HG03064 (cell line): ENCODE results near the gene YOD1.
"Not testable (repeated sequence)": the region's sequence is repeated elsewhere in the genome, so short reads cannot be mapped to it uniquely, and the experiment has no call there.

Source experiments
- ATAC-seq: cut with Tn5 transposase; IDR thresholded peaks from one replicate; pipeline ENCODE4 v1.9.1; 2021; ENCODE audit warnings: low read depth; ENCODE audit not compliant: unreplicated experiment

YOD1 gene

DNA sequence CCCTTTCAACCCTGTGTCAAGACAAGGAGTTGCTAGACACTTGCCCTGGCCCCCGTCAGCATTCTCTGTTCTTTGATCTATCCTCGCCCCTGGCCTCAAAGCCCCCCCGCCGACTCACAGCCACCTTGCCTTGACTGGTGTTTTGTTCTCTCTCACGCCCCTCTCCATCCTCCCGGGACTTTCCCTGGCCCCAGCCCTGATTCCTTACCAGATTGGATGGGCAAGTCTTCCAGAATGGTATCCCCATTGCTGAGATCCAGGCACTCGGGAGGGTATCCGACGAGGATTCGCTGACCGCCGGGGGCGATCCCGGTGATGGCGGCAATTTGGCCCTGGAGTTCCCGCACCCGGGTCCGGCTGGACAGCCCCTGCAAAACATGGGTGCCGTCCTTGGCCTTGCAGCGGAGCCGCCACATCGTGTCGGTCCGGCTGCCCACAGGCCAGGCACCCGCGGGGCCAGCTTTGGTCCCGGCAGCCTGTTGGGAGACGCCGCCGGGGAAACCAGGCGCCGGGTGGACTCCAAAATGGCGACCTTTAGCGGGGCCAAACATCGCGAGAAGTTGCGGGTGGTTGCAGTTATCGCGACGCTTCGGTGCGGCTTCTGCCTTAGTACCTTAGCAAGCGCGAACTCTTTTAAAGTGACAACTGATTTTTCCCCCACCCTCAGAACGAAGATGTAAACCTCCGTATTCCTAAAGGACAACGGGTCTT is 373 bp downstream of the YOD1 start:
- no peak for ATAC-seq

DNA sequence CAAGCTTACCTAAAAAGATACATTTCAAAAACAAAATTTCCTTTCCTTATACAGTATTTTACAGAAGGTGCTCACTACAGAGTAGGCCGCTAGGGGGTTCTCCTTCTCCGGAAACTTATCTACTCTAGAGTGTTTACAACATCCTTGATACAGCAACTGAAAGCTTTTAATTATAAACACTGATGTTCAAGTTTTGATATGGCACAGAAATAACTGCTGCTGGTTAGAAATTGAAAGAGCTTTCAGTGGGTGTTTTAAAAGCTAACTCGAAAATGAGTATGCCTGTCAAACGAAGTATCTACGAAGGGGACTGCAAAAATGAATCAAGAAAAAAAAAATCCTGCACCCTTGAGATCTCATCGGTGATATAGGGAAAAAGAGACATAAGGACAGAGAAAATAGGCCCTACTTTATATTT is 1.0 kb downstream of the YOD1 start:
- ATAC-seq: no peak

DNA sequence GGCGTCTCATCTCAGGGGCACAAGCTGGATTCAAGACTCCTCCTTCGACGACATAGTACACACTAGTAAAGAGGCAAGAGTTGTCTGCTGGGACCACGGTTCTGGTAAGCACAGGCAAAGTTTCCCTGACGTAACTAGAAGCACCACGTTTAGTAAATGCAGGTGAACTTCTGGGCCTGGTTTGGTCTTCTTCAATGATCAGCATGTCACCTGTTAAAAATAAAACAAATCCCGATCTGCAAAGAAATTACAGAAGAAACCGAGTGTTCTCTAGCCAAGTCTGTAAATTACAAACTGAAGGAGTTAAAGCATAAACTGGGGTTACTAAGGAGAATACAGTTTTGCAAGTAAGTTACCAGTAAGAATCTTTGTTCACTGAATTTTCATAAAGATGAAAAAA is 1.5 kb downstream of the YOD1 start:
- no peak for ATAC-seq

DNA sequence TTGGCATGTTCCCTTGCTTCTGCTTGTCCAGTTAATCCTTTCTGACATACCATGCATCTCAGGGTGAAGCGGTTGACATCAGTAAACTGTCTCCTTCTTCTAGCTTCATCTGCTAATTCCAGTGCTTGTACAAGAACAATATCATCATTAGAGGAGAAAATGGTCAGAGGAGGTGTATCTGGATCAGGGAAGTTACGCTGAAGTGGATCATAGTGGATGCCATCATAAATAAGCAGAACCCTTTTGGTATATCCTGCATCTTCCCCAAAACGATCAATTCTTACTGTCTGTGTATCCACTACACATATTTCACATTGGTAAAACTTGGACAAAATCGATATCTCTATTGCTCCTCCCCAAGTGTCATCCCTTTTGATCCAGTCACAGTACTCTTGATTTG is 2.0 kb downstream of the YOD1 start:
- no peak for ATAC-seq

DNA sequence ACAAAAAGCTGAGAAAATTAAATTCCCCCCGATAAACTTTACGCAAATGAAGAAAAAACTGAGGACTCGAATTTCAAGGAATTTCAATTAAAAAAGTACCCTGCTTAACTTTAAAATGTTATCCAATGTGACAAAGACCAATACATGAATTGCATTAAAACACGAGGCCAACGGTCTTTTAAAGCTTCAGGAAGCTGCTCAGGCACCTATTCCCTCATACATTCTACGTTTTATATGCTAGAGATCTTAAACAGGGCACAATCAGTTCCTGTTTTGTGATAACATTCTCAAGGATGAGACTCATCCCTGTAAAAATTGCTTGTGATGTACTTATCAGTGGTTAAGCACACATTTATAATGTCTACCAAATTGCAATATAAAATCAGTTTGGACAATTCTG is 3.0 kb downstream of the YOD1 start:
- no peak for ATAC-seq

DNA sequence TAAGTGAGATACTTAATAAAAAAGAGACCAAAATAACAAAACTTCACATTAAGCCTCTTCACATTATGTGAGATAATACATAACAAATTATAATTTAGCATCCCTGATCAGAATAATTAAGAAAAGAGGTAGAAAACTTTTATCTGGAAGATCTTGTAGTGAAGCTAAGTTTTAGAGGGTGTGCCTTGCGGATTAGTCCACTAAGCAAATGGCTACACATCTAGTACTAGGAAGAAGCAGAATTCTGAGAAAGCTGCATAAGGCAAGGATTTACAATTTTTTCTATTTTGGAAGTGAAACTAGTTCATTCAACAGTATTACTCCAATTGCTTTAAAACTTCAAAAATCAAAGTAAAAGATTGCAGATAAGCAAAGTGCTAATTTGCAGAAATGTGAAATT is 3.5 kb downstream of the YOD1 start:
- ATAC-seq: no peak

DNA sequence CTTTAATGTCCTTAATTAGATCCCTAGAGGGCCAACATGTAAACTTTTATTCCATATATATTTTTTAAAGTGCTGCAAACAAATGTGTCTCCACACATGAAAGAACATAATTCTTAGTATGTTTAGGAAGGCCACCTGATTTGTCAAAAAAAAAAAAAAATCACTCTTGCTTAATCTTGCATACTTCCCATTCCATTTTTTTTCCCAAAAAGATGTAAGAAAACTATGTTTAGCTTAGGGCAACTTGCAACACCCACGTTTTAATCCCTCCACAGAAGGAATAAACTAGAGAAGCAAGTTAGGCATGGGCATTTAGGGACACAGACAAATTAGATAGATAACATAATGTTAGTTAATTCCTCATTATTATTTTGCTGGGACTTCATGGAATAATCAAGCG is 5.6 kb downstream of the YOD1 start:
- ATAC-seq: no peak

DNA sequence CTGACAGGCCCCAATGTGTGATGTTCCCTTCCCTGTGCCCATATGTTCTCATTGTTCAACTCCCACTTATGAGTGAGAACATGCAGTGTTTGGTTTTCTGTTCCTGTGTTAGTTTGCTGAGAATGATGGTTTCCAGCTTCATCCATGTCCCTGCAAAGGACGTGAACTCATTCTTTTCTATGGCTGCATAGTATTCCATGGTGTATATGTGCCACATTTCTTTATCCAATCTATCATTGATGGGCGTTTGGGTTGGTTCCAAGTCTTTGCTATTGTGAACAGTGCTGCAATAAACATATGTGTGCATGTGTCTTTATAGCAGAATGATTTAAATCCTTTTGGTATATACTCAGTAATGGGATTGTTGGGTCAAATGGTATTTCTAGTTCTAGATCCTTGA is 9.6 kb downstream of the YOD1 start:
- not testable (repeated sequence) for ATAC-seq

DNA sequence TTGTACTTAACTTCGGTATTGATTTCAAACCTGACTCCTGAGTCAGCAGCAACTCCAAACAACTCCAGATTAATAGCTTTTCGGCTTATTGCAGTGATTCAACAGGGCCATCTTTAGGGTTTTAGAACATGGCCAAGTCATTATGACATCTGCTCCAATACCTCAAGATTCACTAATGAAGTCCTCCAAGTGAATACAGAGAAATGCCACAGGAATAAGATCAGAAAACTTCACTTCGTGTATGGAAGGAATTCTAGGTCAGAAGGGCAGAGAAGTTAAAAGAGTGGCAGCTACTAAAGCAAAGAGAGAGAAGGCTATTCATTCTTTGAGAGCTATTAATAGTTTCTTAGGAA is 10.9 kb downstream of the YOD1 start:
- ATAC-seq: no peak

DNA sequence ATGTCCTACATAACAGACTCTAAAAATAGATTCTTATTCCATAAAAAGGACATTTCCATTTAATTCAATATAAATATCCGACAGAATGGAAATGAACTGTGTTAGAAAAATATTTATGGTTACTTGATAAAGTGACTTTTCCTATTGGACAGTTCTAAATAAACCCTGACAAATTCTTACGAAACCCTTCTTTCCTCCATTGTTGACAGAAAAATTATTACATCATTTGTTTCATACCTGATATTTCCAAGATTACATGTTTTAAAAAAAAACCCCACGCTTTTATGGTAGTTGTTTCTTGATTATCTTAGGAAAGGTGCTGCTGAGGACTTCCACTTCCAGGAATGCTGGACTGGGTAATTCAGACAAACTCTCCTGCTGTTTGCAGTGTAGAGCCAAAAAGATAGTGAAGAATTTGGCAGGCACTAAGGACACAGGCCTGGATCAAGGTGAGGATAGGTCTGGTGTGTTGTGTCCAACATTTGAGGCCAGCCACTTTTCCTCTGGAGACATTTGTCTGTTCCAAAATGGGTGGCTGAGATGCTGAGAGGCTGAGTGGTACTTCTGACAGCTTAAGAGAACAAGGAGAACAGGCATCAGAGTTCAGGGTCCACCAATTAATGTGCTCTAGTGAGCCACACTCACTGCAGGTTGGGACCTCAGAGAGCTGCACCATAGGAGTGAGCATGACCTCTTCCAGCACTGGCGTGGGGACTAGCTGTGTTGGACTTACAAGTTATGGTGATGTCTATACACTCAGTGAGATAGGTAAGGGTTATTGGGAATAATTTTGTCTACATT is 11.4 kb downstream of the YOD1 start:
- ATAC-seq: no peak

DNA sequence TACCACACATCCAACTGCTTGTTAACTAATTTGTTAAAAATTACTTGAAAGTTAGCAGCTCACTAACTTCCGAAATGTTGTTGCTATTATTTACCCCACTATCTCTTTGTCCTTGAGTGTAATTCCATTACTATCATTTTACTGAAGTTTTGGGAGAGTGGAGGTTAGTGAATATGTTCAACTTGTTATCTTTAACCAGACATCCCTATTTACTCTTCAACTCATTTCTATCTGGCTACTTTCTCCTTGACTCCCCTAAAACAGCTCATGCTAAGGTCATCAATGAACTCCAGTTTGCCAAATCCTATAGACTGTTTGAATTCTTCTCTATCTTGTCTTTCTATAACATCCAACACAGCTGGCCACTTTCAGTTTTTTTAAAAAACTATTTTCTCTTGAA is 14.1 kb downstream of the YOD1 start:
- ATAC-seq: no peak

DNA sequence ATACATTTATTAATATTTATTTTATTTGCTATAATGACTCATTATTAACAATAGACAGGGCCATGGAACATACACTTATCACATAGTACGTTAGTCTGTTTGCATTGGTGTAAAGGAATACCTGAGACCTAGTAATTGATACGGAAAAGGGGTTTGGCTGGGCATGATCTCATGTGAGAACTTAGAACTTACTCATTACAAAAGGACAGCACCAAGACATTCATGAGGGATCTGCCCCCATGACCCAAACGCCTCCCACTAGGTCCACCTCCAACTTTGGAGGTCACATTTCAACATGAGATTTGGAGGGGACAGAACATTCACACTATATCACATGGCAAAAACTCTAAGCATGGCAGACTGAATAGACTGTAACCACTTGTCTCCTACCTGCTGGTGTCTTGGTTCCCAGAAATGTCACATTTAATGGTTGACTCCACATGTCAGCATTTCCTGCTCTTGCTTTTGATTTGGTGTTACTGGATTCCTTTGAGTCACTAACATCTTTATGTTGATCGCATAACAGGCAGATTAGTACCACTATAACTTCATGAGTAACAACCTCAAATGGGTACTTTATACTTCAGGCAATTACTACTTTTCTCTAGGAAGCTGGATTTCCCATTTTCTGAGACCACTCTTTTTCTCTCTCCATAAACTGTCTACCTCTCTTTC is 15.0 kb downstream of the YOD1 start:
- ATAC-seq: no peak

DNA sequence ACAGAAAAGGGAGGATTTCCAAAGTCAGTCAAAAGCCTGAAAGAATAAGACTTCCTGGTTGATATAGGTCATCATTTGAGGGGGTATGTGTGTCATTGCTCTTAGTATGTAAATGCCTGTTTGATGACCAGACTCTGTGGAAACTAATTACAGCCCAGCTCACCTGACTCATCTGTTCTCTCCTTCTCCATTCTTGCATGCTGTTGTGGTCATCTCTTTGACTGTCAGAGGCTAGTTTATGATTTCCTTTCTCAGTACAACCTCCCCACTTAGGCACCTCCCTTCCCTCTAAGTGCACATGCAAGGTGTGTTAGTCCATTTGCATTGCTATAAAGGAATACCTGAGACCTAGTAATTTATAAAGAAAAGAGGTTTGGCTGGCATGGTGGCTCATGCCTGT is 16.0 kb downstream of the YOD1 start:
- ATAC-seq: no peak

DNA sequence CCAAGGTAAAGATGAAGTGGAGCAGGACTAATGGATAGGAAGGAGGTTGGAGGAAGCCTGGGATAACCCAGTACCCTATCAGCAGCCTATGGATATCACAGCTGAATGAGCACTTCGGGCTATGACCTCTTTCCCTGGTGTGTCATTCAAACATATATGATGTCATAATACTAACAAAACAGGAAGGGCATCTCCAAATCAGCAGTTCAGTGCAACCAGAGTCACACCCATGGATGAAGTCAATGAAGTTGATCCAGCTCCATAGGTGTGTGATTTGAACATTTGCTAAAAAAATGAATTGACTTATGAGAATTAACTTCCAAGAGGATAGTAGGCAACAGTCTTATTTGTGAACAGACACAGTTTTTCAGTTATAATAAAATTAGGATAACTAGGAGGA is 16.8 kb downstream of the YOD1 start:
- no peak for ATAC-seq

DNA sequence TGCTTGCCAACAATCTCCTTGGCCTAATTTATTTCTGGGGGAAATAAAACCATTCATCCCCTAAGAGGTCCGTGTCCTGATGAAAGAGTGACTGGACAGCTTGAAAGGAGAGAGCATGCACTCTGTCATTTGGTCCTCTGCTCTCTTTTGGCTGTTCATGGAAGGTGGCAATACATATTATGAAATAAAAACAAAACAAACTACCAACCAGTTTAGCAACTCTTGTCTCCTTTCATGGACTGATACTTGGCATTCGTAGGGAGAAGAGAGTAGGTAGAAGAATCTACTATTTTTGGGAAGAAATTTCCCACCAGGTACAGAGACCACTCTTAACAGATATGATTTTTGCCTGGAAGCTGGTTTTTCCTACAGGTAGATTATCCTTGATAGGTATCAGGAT is 17.7 kb downstream of the YOD1 start:
- no peak for ATAC-seq

DNA sequence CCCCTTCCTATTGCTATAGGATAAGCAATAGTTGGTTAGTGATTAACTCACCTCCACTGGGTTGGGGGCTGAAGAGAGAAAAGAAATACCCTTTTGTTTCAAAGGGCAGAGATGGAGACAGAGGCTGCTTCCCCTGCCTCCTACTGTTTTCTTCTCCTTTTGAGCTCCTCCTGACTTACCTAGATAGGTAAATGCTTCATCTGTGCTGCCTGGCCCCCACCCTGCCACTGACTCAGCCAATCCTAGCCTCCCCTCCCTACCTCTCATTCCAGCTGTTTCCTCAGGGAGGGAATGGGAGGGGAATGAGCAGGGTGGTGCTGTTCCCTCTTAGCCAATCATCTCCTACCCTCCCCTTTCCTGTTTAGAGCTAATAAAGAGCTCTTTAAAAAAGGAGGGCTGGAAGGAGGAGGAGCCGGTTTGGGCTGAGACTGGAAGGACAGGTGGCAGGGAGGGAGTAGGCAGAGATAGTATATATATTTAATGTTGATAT is 18.4 kb downstream of the YOD1 start, which contains the start of gene C1orf116:
C1orf116 (minus strand) TSS at position 229 of the 490 bp plus-strand sequence. CDS start 5,158 bp downstream, outside the sequence.
- ATAC-seq: no peak

DNA sequence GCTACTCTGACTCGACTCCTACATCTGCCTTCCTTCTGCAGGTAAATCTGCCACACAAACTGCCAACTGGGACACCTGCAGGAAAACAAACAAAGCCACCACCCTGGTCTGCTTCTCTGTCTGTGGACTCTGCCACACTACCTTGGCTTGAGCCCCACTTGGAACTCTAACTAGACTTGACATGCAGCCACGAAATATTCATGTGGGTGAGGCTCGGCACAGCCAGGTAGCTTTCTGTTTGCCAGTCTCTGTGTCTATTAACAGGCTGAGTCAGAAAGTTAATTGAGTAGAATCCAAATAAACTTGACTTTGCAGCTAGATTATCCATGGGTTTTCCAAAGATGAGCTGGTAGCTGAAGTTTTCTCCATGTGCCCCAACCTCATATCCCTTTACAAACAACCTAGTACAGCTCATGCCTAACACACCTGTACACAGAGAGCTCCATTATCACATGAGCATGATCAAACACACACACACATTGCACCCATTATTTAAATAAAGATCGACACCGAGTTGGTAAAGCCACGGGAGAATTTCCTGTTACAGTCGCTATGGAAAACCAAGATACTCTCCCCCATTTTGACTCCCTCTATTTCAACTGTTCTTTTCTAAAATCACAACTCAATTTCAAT is 19.3 kb downstream of the YOD1 start:
- no peak for ATAC-seq

DNA sequence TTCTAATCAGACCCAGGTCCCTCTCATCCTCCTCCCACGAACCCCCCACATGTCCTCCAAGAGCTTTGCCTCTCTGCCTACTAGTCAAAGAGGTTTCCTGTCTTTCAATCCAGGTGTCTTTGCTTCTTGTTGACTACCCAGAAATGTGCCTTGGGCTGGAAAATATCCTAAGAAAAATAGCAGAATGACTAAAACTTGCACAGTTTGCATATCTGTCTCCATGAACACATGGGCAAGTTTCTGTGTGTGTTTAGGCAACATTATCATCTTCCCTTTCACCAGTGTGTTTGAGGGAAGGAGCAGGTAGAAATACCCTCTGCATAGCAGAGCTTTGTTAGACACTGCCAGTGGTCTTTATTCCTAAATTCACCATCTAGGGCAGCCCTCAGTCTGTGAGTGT is 20.0 kb downstream of the YOD1 start:
- no peak for ATAC-seq

DNA sequence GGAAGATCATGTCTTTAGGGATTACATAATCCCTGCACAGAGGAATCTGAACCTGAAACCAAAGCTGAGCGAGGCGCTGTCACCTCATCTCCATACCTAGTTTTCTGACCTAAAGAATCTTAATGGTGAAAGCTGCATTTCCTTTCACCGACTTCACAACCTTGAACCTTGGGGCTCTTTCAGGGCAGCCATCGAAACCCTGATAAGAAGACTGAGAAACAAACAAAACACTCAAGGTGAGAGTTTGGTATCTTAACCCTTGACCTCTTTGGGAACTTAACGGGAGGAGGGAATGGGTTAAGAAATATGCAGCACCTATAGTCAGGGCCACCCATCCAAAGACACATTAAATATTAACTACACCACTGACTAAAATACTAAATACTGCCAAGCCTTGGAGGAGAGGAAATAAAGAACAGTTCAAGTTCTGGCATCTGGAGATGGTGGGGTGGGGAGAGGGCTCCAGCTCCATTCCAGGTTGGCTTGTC is 20.4 kb downstream of the YOD1 start:
- ATAC-seq: no peak

DNA sequence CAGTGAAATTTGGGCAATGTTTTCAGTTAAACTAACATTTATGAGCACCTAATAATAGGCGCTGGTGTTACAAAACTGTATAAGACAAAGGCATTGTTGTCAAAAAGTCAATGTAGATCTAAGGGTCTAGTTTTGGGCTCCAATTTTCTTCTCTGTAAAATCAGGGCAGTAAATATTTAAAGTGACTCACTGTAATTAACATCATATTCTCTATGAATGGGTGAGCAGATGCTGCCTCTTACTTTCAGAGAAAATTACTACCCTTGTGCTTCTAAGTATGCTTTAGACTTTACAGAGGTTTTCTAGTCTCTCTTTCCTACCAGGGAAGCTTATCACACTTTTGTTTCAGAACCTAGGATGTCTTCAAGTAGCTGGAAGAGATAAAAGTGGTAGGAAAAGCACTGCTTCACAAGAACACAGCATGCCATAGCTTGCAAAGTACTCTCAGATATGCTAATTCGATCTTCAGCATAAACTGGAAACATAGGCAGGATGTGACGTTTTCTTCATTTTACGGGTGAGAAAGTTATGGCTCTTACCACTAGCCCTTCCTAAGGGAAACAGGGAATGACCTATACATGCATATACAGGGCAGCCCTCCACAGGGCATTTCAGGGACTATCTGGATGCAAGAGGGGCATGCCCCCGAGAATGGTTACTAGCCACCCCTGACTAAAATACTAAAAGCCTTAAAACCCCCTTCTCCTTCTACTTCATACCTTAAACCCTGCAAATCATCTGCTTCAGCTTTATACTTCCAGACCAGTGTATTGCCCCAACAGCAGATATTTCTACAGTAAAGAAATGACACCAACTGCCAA is 21.1 kb downstream of the YOD1 start:
- no peak for ATAC-seq
